Psoas muscle (tissue), 8 donors: ENCODE data around the gene QKI. TPM values are rescaled to one million over a fixed set of nuclear protein-coding genes. Genes with fewer than 3 reads are reported as not detected.
A peak's percentile ranks its signal among the peaks of the same experiment; 100 is the strongest.

Source experiments
- ATAC-seq, 4 donors: fragments of 200-7000 bp; cut with Tn5 transposase; one replicate each; pipeline ENCODE4 v1.9.1; 2020; ENCODE audit warnings: moderate library complexity in 3 of 4, mild to moderate bottlenecking in 2 of 4
- DNase-seq, 2 donors: peaks; one replicate each; pipeline ENCODE4 v3.0.0-alpha.2; 2020
- H3K27ac ChIP-seq: fragments of 200-600 bp; one replicate; pipeline ENCODE4 v1.8.0; 2022
- H3K27me3 ChIP-seq, 3 donors: fragments of 200-600 bp in 1 of 3; one replicate each; pipeline versions ENCODE4 v1.6.1 to v1.8.0; 2013 to 2022; ENCODE audit warnings: low read length in 2 of 3, mild to moderate bottlenecking in 2 of 3, moderate library complexity in 1 of 3; ENCODE audit not compliant: insufficient read depth in 3 of 3
- H3K36me3 ChIP-seq, 2 donors: fragments of 200-600 bp in 1 of 2; one replicate each; pipeline versions ENCODE4 v1.6.1 to v1.8.0; 2013 to 2022; ENCODE audit warnings: low read depth in 1 of 2, mild to moderate bottlenecking in 1 of 2, moderate library complexity in 1 of 2; ENCODE audit not compliant: insufficient read depth in 1 of 2
- H3K4me1 ChIP-seq: fragments of 200-600 bp; one replicate; pipeline ENCODE4 v1.8.0; 2022
- H3K4me3 ChIP-seq: fragments of 200-600 bp; one replicate; pipeline ENCODE4 v1.8.0; 2022; ENCODE audit warnings: mild to moderate bottlenecking
- H3K9me3 ChIP-seq: fragments of 200-600 bp; one replicate; pipeline ENCODE4 v1.8.0; 2022
- CTCF ChIP-seq: fragments of 200-600 bp; IDR thresholded peaks from one replicate; pipeline ENCODE4 v1.8.0; 2022; ENCODE audit warnings: antibody characterized with exemption
- WGBS, 3 donors: extraction: QIAGEN DNeasy Blood & Tissue Kit; methylation state at CpG; one replicate each; pipeline versions ENCODE4 v1.1.6 to v1.1.7; 2013; 5-methylcytosine and 5-hydroxymethylcytosine counted together
- intact Hi-C, 2 donors: fragments of 100-400 bp; cut with DNase I; formaldehyde crosslinking; loops; one replicate each; pipeline versions ENCODE4 v1.11.0 to v1.14.2; 2022
- polyA plus RNA-seq, 3 donors: library from polyadenylated mRNA; stranded (reverse); fragments of 200-250 nt; gene quantifications; one replicate each; pipeline ENCODE4 v1.2.3, GENCODE V29; 2013
- total RNA-seq, 4 donors: library from RNA; stranded (reverse); fragmentation: NEBNext Ultra II Directional in 2 of 4; extraction: Animal tissue kit (Norgen Biotek cat#: 25700) in 2 of 4; gene quantifications; one replicate each; pipeline versions ENCODE4 v1.2.1 to v1.2.4, GENCODE V29; 2021 to 2023
- donor health status: healthy with polysubstance abuse.
- donor health status: DM: no; HTN: no; CAD: no; lungs with moderate emphysema.
- donor health status: Bipolar disorder and iron deficiency.
- donor health status: healthy.
- donor health status: DM: yes; HTN: yes; CAD: no.
- donor health status: DM: no; HTN: no; CAD: no.
- donor health status: DM: no; HTN: no; CAD: no.
- donor health status: DM: yes; HTN: yes; CAD: no.

The QKI gene
- total and polyA plus RNA-seq, 7 donors: 62.0 to 421 (median 275) TPM

GRCh38 chr6:163565140-163565539 is 150.6 kb downstream of the QKI start:
- peak overlapping the region; percentile 60 for H3K27ac ChIP-seq
- 15 to 29% (median 16%) methylated on average over 4 of the region's 4 CpGs for WGBS, 3 donors
- H3K27me3 ChIP-seq: no peaks in the 10 kb centered on the region
- intact Hi-C loops: loop anchor here (5.0 to 10.0 kb wide), 2 partner anchors 138 to 380 kb away; no protein-coding TSS in a partner anchor
- no peak for DNase-seq
- TF ChIP-seq CTCF: no peak
- peaks cover 0 to 53% of the 10 kb centered on the region in 2 donors for H3K36me3 ChIP-seq
- H3K4me3 ChIP-seq: no peak overlapping the region
- H3K4me1 ChIP-seq: peaks cover 59% of the 10 kb centered on the region
- ATAC-seq: peak; percentile 54 to 81 (median 78)
- H3K9me3 ChIP-seq: no peaks in the 10 kb centered on the region

GRCh38 chr6:163566056-163566455 is 151.5 kb downstream of the QKI start:
- intact Hi-C loops: loop anchor here (5.0 to 10.0 kb wide), 2 partner anchors 139 to 381 kb away; no protein-coding TSS in a partner anchor
- H3K36me3 ChIP-seq: peaks cover 0 to 62% of the 10 kb centered on the region in 2 donors
- H3K4me1 ChIP-seq: peaks cover 58% of the 10 kb centered on the region
- no peak overlapping the region for H3K4me3 ChIP-seq
- ATAC-seq (no peak), DNase-seq (no peak)
- WGBS, 3 donors: 93 to 98% (median 96%) methylated on average over 1 of the region's 1 CpG
- TF ChIP-seq CTCF: no peak
- H3K27me3 ChIP-seq: no peaks in the 10 kb centered on the region
- no peaks in the 10 kb centered on the region for H3K9me3 ChIP-seq
- peak overlapping the region; percentile 60 for H3K27ac ChIP-seq

- Histone ChIP-seq H3K9me3 (no peaks in the 10 kb centered on the region), H3K27ac (no peak overlapping the region), H3K4me3 (no peak overlapping the region), H3K36me3 (peaks cover 0 to 69% of the 10 kb centered on the region in 2 donors), H3K27me3 (no peaks in the 10 kb centered on the region), H3K4me1 (peaks cover 54% of the 10 kb centered on the region)
- intact Hi-C loops: loop anchor here (5.0 to 10.0 kb wide), 2 partner anchors 141 to 383 kb away; no protein-coding TSS in a partner anchor
- TF ChIP-seq CTCF: no peak
- no peak for DNase-seq
- ATAC-seq: no peak
- WGBS, 3 donors: 69 to 85% (median 75%) methylated on average over 4 of the region's 4 CpGs
Observed at GRCh38 chr6:163568275-163568674, 153.8 kb downstream of the QKI start.

GRCh38 chr6:163570579-163571231 is 156.2 kb downstream of the QKI start:
- ATAC-seq (peak; percentile 59 to 63 (median 60)), DNase-seq (no peak)
- no peak overlapping the region for H3K4me3 ChIP-seq
- peaks cover 0 to 63% of the 10 kb centered on the region in 2 donors for H3K36me3 ChIP-seq
- peaks cover 39% of the 10 kb centered on the region for H3K4me1 ChIP-seq
- intact Hi-C loops: no loop called here
- no peak for TF ChIP-seq CTCF
- 68 to 79% (median 75%) methylated on average over 12 of the region's 12 CpGs for WGBS, 3 donors
- H3K27ac ChIP-seq: peak overlapping the region; percentile 60
- H3K9me3 ChIP-seq: no peaks in the 10 kb centered on the region
- H3K27me3 ChIP-seq: no peaks in the 10 kb centered on the region
